ENCODE measurements around the gene EGR1.
"Not testable (repeated sequence)": the region's sequence is repeated elsewhere in the genome, so short reads cannot be mapped to it uniquely, and the experiment has no call there.

The EGR1 gene

DNA sequence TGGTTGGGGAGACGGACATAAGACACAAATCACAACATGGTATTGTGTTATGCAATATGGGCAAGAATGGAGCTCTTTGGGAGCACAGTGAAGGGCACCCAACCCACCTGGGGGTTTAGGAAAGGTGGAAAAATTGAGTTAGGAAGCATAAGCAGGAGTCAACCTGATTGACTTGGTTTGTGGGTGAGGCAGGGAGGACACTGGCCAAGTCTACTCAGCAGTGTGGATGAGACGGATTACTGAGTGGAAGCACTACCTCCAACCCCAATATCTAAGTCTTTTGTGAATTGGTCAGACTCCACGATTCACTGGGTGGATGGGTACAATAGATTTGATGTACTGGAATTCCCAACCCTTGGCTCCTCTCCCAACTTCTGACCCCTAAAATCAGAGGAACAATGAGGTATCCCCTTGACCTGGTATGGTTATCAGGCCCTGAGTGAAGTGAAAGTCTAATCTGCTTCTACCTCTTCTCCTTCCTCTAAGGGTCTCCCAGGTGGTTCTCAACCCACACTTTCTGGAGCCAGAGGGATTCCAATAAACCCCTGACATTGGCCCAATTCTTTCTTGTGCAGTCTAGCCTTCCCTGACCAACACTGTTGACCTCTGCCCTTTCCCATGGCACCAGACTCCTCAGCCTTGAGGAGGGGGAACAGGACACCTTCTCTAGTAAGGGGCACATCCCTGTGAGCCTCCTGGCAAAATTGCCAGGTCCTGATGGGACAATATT is 5.2 kb downstream of the EGR1 start:
- no peak for DNase-seq

- no peak for DNase-seq
These were observed 5.7 kb downstream of the EGR1 start for GRCh38 chr5:138471052-138471361.

DNA sequence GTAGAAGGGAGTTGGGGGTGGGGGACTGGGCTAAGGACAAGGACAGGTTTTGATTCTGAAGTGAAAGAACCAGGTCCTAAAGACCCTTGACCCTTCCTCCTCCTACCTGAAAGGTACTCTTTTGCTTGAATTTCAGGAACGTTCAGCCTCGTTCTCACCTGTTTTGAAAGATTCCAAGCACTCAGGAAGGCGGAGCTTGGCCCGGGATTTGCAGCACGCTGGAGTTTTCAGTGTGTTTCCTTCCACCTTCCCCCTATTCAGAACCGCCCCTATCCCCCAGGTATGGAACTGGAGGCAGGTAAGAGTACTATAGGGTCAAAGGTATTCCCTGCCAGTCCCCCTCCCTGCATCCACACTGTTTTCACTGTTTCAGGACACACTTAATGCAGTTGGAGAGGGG is 7.1 kb downstream of the EGR1 start:
- no peak for DNase-seq

DNA sequence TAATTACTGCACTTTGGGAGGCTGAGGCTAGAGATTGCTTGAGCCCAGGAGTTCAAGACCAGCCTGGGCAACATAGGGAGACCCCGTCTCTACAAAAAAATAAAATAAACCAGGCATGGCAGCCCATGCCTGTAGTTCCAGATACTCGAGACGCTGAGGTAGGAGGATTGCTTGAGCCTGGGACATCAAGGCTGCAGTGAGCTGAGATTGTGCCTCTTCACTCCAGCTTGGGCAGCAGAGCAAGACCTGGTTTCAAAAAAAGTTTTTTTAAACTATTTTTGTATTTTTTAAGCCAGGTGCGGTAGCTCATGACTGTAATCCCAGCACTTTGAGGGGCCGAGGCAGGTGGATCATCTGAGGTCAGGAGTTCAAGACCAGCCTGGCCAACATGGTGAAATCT is 7.9 kb downstream of the EGR1 start:
- not testable (repeated sequence) for DNase-seq

- no peak for DNase-seq
These were observed 11.6 kb downstream of the EGR1 start for GRCh38 chr5:138476918-138477317.

DNA sequence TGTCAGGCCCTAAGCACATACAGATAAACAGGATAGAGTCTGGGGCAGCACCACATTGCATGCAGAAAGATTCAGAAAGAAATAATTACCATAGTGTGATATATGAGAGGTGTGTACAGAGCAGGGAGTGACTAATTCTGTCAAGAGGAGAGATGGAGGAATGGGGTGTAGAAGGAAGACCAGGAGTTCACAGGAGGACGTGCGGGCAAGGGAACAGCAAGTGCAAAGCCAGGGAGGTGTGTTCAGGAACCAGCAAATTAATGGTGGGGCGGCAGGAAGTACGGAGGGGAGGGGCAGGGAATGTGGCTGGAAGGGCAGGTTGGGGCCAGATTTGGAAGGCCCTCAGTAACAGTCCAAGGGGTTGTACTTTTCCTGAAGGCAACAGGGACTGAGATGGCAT is 17.4 kb downstream of the EGR1 start:
- no peak for DNase-seq

DNA sequence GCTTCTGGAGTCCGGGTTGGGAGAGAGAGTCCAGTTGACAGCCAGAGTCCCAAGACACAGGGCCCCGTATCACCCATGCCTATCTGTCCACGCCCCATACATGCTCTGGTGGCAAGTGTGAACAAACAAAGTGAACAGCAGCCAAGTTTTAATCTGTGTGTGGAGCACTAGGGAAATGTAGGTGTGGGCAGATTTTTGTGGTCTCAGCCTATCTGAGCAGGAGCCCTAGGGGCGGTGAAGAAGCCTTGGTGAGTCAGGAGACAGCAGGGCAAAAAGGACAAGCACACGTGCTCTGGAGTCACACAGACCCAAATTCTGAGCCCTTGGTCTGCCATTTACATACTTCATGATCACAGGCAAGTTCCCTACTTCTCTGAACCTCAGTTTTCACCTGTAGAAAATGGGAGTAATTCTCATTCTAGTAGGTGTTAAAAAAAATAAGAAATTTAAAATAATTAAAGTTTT is 23.2 kb downstream of the EGR1 start:
- DNase-seq, result no peak

DNA sequence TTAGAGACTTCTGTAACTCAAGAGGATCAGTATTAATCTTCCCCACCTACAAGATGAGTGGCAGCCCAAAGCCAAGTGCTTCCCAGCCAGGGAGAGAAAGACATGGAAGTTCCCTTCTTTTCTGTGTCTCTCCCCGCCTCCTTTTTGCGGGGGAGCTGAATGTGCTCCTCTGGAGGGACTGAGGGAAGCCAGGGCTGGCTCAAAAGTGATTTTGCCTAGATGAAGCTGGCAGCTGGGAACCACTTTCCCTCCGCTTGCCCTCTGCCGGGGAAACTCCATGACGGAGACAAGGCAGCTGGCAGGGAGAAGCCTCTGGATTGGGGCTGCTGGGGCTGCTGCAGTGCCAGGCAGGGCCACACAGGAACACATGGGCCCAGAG is 24.4 kb downstream of the EGR1 start:
- DNase-seq, result no peak

DNA sequence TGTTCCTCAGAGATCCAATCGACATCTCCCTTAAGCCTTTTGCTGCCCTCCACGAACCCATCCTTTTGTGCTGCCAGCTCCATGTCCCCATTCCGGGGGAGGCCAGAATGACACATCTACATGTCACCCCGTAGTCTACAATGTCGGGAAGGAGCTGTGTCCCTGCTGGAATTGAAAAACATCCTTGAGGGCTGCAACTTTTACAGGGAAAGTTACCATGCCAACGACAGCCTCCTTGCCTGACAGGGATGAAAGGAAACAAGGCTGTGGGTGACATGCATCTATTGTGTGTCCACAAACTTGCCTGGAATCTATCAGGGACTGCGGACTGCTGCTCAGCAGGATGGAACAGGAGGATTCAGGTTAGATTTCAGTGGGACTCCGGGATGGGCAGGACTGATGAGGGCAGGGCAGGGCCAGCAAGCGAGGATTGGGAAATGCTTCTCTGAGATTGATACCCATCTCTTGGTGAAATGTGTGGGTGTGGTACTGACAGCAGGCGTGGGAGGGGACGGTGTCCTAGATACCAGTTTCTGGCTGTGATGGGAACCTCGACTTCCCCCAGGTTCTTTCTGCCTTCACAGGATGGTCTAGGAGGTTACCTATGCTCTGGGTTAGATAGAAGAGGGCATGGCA is 25.5 kb downstream of the EGR1 start:
- no peak for DNase-seq

GRCh38 chr5:138491284-138491648 is 26.0 kb downstream of the EGR1 start:
- DNase-seq, result no peak

DNA sequence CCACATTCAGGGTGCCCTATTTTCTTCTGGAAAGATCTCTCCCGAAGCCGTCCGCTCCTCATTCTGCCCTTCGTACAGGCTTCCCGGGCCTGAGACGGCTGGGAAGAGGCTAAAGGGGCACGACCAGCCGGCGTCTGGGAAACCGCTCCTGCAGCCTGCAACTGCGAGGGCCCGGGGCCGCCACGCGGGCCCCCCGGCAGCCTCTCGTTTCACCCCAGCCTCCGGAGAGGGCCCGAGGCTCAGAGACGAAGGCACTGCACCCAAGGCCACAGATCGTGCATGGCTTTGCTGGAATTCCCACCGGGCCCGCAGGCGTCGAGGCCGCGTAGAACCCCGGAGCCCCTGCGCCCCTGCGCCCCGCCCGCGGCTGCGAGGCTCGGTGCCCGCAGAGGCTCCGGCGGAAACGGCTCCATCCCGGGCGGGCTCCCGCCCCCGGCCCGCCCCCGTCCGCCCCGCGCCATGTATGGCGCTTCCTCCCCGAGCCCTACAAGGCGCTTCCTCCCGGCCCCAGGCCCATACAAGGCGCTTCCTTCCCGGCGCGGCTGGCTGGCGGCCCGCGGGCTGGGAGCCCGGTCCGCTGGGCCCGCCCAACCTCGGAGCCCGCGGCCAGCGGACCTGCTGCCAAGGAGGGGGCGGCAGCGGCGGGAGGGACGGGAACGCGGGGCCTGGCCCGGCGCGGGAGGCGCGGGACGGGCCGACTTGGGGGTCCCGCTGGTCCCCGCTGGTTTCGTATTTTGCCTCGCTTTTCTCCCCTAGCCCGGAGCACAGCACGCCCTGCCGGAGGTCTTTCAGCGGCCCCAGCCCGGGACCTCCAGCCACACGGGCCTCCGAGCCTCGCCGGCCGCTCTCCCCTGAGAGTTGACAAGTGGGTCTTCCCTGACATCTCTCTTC is 26.6 kb downstream of the EGR1 start:
- peak; percentile 25 for DNase-seq

- no peak for DNase-seq
These were observed 27.3 kb downstream of the EGR1 start for GRCh38 chr5:138492560-138493045.

- DNase-seq, result no peak
These were observed 30.1 kb downstream of the EGR1 start for GRCh38 chr5:138495351-138495750.

GRCh38 chr5:138498376-138498775 is 33.1 kb downstream of the EGR1 start:
- no peak for DNase-seq

GRCh38 chr5:138502121-138502520 is 36.8 kb downstream of the EGR1 start:
- no peak for DNase-seq

DNA sequence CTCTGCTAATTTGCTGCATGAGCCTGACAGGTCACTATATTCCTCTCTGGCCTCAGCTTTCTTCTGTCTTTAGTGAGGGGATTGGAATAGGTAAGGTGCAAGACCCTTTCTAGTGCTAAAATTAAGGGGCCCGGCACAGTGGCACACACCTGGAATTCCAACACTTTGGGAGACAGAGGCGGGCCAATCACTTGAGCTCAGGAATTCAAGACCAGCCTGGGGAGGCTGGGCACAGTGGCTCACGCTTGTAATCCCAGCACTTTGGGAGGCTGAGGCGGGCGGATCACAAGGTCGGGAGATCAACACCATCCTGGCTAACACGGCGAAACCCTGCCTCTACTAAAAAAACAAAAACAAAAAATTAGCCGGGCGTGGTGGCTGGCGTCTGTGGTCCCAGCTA is 37.2 kb downstream of the EGR1 start:
- no peak for DNase-seq

DNA sequence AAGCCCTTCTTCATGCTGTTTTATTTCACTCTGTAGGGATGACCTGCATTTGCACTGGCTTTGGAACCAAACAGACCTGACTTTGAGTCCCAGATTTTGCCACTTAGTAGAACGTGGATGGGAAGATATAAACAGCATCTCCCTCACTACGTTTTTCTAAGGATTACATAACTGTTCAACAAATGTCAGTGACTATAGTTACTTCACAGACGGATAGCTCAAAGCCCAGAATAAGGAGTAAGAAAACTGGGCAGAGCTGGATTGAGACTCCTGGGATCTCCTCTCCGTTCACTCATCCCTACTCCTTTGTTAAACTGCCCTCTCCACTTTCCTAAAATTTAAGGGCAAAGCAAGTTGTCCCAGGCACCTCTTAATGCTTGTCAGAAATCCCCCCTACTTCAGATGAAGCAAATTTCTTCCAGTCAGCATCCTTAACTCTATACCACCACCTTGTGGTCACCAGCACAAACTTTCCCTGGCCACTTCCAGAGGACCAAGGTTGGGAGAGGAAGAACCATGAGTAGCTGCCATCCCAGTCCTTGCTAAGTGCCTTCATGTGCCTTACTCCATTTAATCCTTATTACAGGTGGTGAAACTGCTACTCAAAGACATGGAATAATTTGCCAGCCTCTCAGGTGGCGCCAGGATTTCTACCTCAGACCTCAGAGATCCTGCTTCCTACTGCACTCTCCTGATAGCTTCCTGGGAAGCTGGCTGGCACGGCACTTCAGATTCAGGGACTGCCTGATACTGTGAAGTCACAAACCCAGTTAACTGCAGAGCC is 38.4 kb downstream of the EGR1 start:
- DNase-seq, result peak; percentile 3

DNA sequence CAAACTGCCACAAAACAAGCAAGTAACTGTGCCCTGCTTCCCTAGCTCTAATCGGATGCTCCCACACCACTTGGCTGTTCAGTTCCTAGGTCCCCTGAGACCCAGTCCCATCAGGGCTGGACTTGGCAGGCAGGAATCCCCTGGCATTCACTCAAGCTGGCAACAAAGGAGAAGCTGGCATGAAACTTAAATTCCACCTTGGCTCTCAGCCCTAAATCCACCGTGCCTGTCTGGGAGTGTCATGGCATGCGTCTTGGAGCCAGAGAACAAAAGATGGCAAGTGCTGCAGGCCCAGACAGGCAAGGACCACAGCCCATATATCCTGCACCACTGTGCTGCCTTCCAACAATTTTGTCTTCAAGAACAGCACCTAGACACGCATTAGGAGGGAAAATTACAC is 39.5 kb downstream of the EGR1 start:
- no peak for DNase-seq

- no peak for DNase-seq
These were observed 41.4 kb downstream of the EGR1 start for GRCh38 chr5:138506370-138507306.

- not testable (repeated sequence) for DNase-seq
These were observed 42.2 kb downstream of the EGR1 start for GRCh38 chr5:138507485-138507884.

- DNase-seq, result no peak
These were observed 43.7 kb downstream of the EGR1 start for GRCh38 chr5:138508958-138509357.

DNA sequence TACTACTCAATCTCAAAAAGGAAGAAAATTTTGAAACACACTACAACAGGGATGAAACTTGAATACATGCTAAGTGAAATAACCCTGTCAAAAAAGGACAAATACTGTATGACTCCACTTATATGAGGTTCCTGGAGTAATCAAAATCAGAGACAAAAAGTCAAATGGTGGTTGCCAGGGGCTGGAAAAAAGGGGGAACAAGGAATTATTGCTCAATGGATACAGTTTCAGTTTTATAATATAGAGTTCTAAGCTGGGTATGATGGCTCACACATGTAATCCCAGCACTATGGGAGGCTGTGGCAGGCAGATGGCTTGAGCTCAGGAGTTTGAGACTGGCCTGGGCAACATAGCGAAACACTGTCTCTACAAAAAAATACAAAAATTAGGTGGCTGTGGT is 48.7 kb downstream of the EGR1 start:
- DNase-seq, result no peak

Measured in NCI-H187 treated with DMSO at 0.1 percent for 48 hours (cell line).